RWPE1 (cell line): ENCODE measurements around the gene PLD5.

Source experiments
- CTCF ChIA-PET: fragments of 350-600 bp; sonication (Branson Sonifier 250); formaldehyde crosslinking; extraction: SDS; loops from one replicate; lab custom pipeline; 2021; lab: Yijun Ruan, JAX
- POLR2A ChIA-PET: fragments of 400-600 bp; formaldehyde crosslinking; extraction: SDS; loops from one replicate; lab custom pipeline; 2020; ENCODE audit warnings: antibody characterized with exemption; ENCODE audit not compliant: low non-redundant PET; lab: Yijun Ruan, JAX
- DNase-seq: peaks from one replicate; pipeline ENCODE4 v3.0.0; 2012; ENCODE audit warnings: low spot score
- H3K27ac ChIP-seq: fragments of 450-650 bp; 2 replicates; pipeline ENCODE4 v1.5.1; 2017
- CTCF ChIP-seq: fragments of 450-650 bp; conservative IDR thresholded peaks from 2 replicates; pipeline ENCODE4 v1.5.1; 2017; ENCODE audit warnings: low read depth, mild to moderate bottlenecking

PLD5 gene

GRCh38 chr1:242522304-242522945 lies 2.1 kb downstream of the PLD5 start:
- ChIA-PET POLR2A (no interaction called here), CTCF (no interaction called here)
- DNase-seq = peak; percentile 40
- TF ChIP-seq CTCF = no peak
- H3K27ac ChIP-seq = no peak overlapping the region

DNA sequence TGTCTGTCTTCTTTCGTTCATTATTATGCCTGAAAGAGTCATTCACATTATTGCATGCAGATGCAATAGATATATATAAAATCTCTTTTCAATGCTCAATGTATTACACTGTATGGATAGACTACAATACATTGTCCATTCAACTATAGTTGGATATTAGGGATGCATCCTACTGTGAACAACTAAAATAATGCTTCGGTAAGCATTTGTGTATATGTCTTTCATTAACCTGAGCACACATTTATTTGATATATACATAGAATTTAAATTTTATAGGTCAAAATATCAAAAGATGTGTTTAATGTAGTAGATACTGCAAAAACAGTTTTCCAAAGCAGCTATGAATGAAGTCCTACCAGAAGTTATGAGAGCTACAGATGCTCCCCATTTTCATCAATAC lies 8.9 kb downstream of the PLD5 start:
- DNase-seq = no peak
- ChIA-PET CTCF (no interaction called here), POLR2A (no interaction called here)
- TF ChIP-seq CTCF = no peak
- no peak overlapping the region for H3K27ac ChIP-seq

DNA sequence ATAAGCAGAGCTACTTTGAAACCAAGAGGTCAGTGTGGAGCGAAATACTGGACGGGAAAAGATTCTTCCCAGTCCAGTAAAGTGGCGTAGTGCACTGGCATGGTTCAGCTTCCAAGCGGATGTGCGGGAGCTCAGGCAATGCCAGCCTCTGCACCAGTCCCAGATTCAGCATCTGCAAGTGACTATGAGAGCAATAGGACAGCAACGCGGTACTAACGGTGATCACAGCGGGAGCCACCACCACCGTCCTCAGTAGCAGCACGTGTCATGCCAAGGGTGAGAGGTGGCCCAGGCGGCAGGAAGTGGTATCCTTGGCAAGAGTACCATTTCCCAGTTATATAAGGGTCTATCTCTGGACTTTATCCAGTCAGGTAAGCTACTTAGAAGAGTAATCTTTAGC lies 17.8 kb downstream of the PLD5 start:
- no peak for DNase-seq
- no peak for TF ChIP-seq CTCF
- POLR2A ChIA-PET = no interaction called here
- CTCF ChIA-PET = no interaction called here
- no peak overlapping the region for H3K27ac ChIP-seq

GRCh38 chr1:242489545-242489944 lies 35.0 kb downstream of the PLD5 start:
- no peak for TF ChIP-seq CTCF
- DNase-seq = no peak
- POLR2A ChIA-PET = no interaction called here
- no peak overlapping the region for H3K27ac ChIP-seq
- CTCF ChIA-PET = interaction anchor here (0.5 kb wide), 1 partner anchor 491 kb away, joined by 3 read pairs; no protein-coding TSS in a partner anchor

- CTCF ChIA-PET = interaction anchor here (0.6 to 1.2 kb wide), 2 partner anchors 23 to 30 kb away, joined by 3 to 4 read pairs; no protein-coding TSS in a partner anchor
- no peak overlapping the region for H3K27ac ChIP-seq
- POLR2A ChIA-PET = no interaction called here
- TF ChIP-seq CTCF = no peak
- no peak for DNase-seq
These were observed 46.6 kb downstream of the PLD5 start for GRCh38 chr1:242477944-242478343.

GRCh38 chr1:242470774-242471173 lies 53.7 kb downstream of the PLD5 start:
- TF ChIP-seq CTCF = no peak
- no peak overlapping the region for H3K27ac ChIP-seq
- no peak for DNase-seq
- POLR2A ChIA-PET = no interaction called here
- CTCF ChIA-PET = no interaction called here
